ENCODE measurements around the gene ANTKMT.

- TF ChIP-seq CTCF (IDR thresholded peaks at IDR 0.05), result no peak
- no peak for TF ChIP-seq EZH2 (IDR thresholded peaks at IDR 0.05)
Measured at GRCh38 chr16:732936-733335, 12.0 kb downstream of the ANTKMT start.
